CD4-positive, alpha-beta T cell treated with Interleukin-2 at 100 ng/mL for 4 hours (primary cell): ENCODE measurements around the gene CD200R1.
"Not testable (repeated sequence)": the region's sequence is repeated elsewhere in the genome, so short reads cannot be mapped to it uniquely, and the experiment has no call there.

ENCODE experiments used
- DNase-seq: peaks from one replicate; pipeline ENCODE4 v3.0.0-alpha.2; 2020; ENCODE audit warnings: low spot score

CD200R1 gene

GRCh38 chr3:112973325-112974177 is 1.4 kb downstream of the CD200R1 start:
- DNase-seq: peak; percentile 44

DNA sequence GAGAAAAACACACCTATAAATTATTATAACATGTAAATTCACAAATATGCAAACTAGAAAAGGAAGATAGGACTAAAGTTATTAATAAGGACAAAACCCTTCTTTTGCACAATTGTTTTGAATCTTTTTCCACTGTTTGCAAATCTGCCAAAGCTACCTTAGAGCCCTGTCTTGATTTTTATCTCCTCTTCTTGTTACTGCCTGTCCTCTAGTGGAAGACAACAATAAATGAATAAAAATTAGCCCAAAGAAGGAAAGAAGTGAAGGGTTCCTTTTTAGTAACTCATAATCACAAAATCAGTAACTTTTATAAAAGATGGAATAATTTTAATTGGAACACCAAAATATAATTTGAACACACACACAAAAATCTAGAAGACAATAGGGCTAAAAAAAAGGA is 2.7 kb downstream of the CD200R1 start:
- DNase-seq: no peak

GRCh38 chr3:112967828-112968227 is 7.1 kb downstream of the CD200R1 start:
- DNase-seq: no peak

- DNase-seq: no peak
Observed at GRCh38 chr3:112967425-112967824, 7.5 kb downstream of the CD200R1 start.

DNA sequence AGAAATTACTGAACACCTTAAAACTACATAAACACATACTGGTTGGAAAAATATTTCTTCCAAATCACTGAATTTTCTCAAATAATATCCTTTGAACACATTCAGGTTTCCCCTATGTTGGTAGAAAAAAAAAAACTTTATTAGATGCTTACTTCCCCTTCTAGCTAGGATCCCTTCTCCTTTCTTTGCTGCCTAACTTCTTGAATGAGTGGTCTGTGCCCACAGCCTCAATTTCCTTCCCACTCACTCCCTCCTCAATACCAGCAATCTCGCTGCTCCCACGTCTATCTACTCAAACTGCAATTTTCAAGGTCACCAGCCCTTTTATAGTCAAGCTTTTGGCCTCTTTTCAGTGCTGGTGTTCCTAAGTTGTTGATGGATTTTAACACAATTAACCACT is 8.3 kb downstream of the CD200R1 start:
- DNase-seq: no peak

DNA sequence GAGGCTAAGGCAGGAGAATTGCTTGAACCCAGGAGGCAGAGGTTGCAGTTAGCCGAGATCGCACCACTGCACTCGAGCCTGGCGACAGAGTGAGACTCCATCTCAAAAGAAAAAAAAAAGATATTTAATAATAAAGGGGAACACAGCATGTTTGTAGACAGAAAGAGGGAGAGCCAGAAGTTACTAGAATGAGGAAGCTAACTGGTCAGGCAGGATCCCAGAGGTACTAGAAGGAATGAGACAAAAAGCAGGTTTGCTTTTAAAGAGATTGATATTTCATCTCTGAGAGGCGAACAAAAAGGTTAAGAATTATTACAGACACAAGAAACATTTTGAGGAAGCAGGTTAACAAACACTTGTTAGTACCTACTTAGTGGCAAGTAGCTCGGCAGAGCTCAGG is 9.2 kb downstream of the CD200R1 start:
- DNase-seq: no peak

DNA sequence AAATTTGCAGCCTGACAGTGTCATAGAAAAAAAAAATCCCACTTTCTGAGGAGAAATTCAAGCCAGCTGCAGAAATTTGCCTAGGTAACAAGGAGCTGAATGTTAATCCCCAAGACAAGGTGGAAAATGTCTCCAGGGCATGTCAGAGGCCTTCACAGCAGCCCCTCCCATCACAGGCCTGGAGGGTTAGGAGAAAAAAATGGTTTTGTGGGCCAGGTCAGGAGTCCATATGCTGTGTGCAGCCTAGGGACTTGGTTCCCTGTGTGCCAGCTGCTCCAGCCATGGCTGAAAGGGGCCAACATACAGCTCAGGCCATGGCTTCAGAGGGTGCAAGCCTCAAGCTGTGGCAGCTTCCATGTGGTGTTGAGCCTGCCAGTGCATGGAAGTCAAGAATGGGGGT is 11.2 kb downstream of the CD200R1 start:
- no peak for DNase-seq

- DNase-seq: no peak
Observed at GRCh38 chr3:112958811-112959560, 15.9 kb downstream of the CD200R1 start.

DNA sequence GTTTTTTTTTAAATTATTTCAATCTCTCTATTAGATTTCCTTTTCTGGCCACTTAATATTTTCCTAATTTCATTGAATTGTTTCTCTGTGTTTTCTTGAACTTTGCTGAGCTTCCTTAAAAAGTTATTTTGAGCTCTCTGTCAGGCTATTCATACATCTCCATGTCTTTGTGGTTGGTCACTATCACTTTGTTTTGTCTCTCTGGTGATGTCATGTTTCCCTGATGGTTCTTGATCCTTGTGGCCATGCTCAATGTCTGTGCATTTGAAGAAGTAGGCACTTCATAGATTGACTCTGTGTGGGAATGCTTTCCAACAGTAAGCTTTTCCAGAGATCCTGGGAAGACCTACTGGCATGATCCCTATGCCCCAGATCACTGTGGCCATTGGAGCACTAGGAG is 18.6 kb downstream of the CD200R1 start:
- DNase-seq: no peak

- DNase-seq: no peak
Observed at GRCh38 chr3:112948346-112948838, 26.5 kb downstream of the CD200R1 start.

GRCh38 chr3:112931736-112932521 is 43.0 kb downstream of the CD200R1 start:
- no peak for DNase-seq

DNA sequence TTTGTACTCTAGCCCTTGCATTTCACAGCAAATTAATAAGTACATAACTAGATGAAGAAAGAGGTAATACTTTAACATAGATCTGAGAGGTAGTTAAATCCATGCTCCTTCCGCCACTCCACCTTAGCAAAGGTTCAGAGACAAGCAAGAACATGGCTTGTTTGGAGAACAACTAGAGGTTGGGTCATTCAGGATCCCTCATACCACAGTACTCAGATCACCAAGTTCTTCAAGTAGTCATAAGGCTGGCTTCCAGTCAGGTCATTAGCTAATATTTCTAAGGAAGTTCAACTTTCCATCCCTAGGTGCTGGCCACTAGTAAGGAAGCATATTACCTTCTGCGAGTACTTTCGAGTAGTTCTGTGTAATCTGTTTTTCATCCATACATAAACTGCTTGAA is 44.1 kb downstream of the CD200R1 start:
- DNase-seq: no peak

- DNase-seq: no peak
Observed at GRCh38 chr3:112925969-112926368, 48.9 kb downstream of the CD200R1 start.

GRCh38 chr3:112925560-112925959 is 49.3 kb downstream of the CD200R1 start:
- DNase-seq: no peak

GRCh38 chr3:112919541-112919940 is 55.4 kb downstream of the CD200R1 start:
- DNase-seq: not testable (repeated sequence)

GRCh38 chr3:112908252-112908651 is 66.7 kb downstream of the CD200R1 start:
- peak; percentile 7 for DNase-seq

DNA sequence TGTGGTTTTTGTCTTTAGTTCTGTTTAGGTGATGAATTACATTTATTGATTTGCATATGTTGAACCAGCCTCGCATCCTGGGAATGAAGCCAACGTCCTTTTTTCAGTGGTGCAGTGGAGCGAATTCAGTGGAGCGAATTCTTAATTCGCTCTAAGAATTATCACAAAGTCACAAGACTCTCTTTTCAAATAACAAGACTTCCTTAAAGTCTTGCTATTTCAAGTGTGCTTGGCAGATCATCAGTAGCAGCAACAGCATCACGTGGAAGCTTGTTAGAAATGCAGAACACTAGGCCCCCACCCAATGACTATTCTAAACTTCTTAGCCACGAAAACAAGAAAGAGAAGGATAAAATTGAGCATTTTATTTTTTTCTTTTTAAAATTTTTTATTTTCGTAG is 70.1 kb downstream of the CD200R1 start:
- DNase-seq: no peak

DNA sequence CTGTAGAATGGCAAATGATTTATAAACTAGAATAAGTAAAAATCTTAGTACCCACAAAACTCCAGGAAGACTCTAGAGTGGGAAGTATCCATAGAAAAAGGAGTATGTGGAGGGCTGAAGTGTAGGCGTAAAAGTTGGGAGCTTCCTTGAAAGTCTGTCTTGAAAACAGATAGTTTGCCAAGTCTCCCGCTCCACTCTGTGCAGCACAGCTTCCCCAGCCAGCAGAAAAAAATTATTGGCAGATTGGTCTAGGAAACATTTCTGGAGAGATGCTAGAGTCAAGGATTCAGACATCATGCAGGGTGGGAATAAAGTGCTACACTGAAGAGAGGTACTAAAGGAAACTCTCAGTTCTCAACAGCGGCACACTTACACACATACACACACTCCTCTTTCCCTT is 74.8 kb downstream of the CD200R1 start:
- no peak for DNase-seq

- DNase-seq: no peak
Observed at GRCh38 chr3:112897791-112898190, 77.1 kb downstream of the CD200R1 start.

- DNase-seq: no peak
Observed at GRCh38 chr3:112894258-112894657, 80.6 kb downstream of the CD200R1 start.

GRCh38 chr3:112889357-112889756 is 85.5 kb downstream of the CD200R1 start:
- no peak for DNase-seq

DNA sequence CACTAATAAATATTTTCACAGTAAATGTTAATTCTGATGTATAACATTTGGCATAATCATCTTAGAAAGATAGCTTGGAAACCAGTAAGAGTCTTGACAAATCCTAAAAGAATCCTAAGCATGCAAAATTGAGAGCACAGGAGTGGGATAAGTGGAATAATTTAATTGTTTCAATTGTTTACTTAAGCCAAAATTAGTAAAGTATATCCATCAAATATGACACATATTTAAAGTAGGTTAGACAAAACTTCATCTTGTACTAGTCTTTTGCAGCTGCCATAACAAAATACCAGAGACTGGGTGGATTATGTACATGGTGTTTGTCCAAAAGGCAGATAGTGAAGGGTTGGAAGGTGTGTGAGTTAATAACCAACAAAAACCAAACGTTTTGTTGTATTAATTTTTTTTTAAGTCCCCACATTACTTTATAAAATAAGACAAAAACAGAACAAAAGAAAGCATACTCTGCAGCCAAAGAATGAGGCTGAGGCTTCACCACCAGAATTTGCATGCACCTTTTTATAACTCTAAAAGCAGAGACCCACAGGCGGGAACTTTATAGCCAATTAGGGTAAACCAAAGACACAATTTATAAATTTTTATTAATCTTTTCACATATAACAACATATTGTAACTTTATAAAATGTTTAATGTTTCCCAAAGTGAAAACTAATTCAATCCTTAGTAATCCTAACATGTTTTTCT is 86.4 kb downstream of the CD200R1 start:
- DNase-seq: no peak
